Hindlimb muscle (tissue), 1 donor: ENCODE measurements around the gene SNED1. TPM values are rescaled to one million over a fixed set of nuclear protein-coding genes. Genes with fewer than 3 reads are reported as not detected.

Experiments
- DNase-seq: peaks from one replicate; pipeline ENCODE4 v3.0.0-alpha.2; 2013
- polyA plus RNA-seq: library from polyadenylated mRNA; unstranded; fragments of 120-200 nt; gene quantifications from one replicate; pipeline ENCODE4 v1.2.1, GENCODE V29; 2013; ENCODE audit not compliant: insufficient read length

Gene SNED1
- polyA plus RNA-seq, result 5.1 TPM

DNA sequence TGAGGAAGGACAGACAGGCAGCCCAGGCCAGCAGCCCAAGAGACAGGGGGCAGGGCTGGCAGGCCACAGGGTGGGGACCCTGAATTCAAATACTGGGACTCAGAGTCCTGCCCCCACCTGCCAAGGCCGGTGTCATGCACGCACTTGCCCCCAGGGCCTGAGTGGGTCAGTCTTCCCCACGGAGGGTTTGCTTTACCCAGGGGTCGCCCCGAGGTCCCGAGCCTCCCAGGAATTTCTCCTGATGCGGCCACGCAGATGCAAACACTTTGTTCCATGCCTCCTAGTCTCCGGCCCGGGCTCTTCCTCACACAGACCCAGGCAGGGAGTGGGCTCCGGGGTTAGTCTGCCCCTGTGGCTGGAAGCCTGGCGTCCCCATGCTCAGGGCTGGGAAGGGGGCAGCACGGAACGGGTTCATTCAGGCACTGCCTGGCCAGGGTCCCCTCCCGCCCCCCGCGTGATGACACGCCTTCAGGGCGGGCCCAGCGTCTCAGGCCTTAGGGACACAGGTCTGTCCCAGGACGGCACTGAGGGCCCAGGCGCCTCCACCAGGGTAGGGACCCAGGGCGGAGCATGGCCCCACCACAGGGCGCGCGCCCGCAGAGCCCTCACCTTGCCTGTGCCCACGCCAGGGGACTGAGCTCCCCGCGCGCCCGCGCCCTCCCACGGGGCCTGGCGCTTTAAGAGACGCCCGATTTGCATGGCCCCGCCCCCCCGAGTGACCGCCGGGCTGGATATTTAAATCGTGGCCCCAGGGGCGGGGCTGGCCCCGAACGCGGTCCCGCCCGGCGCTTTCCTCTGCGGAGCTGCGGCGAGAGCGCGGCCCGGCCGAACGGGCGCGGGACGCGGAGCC, at the start of gene SNED1:
Gene SNED1 (plus strand): TSS at position 763 of the 850 bp plus-strand sequence. CDS start 220 bp downstream, outside the sequence.
- DNase-seq, result peak; percentile 79

DNA sequence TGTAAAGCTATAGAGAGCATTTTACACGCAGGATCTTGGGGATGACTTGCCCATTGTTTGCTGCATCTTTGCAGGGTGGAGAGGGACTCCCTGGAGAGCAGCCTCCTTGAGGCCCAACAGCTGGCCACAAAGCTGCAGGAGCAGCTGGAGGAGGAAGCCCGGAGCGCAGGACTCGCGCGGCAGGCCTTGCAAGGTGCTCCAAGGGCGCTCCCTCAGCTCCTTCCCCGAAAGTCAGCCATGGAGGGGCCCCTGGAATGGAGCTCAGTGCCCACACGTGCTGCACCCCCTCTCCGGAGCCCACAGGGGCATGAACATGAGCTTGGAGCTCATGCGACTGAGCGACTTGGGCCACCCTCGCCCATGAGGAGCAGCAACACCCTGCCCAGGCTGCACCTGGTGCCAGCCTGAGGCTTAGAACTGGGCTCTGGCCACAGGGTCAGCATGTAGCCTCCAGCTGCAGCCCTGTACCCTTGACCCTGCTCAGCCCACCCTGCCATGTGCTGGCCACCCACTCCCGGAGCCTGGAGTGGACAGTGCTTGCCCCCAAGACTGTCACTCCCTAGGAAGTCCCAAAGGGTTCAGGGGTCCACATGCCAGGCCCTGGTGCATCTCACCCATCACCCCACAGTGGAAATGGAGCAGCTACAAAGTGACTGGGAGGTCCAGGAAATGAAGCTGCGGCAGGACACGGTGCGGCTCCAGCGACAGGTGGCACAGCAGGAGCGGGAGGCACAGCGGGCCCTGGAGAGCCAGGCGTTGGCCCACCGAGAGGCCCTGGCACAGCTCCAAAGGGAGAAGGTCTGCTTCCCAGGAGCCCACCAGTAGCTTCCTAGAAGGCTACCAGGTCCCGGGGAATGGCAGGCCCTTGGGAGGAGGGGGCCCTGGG, 49.3 kb upstream of the SNED1 start:
- DNase-seq, result no peak

DNA sequence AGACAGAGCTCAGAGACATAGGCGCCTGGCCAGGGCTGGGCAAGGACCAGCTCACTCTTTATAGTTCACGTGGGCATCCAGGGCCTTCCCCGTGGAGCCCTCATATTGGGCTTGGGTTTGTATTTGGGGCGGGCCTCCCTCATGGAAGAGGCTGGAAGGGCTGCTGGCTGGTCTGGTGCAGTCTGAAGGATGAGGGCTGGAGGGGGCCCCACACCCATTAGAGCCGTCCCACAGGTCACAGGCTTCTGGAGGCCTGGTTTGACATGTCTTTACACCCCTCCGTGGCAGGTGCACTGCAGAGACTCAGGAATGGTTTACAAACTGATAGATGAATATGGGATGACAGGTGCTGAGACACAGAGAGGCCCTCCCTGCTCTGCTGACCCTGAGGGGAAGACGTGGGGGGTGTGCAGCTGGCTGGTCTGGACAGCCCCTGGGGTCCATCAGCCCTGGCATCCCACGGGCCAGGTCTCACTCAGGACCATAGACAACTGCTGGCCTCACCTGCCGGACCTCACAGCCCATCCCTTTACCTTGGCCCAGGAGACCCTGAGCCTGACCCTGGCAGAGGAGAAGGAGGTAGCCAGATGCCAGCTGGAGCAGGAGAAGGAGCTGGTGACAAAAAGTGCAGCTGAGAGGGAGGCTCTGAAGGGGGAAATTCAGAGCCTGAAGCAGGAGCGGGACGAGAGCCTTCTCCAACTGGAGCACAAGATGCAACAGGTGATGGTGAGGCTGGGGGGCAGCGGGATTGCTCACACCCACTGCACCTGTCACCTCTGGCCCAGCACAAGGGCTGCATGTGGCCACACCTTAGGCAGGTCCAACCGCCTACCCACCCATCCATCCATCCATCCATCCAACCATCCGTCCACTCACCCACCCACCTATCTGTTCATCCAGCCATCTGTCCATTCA, 48.4 kb upstream of the SNED1 start:
- DNase-seq, result no peak

DNA sequence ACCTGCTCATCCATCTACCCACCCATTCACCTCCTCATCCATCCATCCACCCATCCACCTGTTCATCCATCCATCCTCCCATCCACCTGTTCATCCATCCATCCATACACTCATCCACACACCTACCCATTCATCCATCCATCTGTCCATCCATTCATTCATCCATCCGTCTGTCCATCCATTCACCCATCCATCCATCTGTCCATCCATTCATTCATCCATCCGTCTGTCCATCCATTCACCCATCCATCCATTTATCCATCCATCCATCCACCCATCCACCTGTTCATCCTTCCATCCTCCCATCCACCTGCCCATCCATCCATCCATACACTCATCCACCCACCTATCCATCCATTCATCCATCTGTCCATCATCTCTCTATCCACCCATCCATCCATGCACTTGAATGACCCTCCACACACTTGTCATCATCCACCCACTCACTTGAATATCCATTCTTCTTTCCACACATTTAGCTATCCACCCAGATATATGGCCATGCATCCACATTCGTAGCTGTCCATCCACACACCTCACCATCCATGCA, 47.3 kb upstream of the SNED1 start:
- no peak for DNase-seq

DNA sequence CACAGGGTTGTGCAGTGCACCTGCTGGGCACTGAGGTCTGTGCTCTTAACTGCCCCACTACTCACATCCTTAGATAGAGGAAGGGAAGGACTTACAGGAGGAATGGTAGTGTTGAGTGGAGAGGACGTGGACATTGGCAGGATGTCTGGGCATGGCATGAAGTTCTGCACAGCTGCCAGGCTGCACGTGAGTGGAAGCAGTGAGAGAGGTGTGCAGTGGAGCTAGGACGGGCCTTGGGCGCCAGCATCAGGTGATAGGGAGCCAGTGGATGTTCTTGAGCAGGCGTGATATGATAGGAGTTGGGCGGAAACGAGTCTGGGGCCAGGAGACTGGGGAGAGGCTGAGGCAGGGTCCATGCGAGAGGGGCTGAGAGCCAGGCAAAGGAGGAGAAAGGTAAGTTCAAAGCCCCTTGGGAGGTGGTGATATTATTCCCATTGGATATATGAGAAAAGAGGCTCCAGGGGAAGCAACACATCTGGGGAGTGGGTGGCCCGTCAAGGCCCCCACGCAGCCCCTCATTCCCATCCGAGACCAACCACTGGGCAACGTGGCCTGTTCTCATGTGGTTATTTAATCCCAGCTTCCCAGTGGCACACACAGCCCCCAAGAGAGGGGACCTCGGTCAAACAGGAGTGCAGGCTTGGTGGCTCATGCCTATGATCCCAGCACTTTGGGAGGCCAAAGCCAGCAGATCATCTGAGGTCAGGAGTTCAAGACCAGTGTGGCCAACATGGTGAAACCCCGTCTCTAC, 45.7 kb upstream of the SNED1 start:
- DNase-seq, result no peak

DNA sequence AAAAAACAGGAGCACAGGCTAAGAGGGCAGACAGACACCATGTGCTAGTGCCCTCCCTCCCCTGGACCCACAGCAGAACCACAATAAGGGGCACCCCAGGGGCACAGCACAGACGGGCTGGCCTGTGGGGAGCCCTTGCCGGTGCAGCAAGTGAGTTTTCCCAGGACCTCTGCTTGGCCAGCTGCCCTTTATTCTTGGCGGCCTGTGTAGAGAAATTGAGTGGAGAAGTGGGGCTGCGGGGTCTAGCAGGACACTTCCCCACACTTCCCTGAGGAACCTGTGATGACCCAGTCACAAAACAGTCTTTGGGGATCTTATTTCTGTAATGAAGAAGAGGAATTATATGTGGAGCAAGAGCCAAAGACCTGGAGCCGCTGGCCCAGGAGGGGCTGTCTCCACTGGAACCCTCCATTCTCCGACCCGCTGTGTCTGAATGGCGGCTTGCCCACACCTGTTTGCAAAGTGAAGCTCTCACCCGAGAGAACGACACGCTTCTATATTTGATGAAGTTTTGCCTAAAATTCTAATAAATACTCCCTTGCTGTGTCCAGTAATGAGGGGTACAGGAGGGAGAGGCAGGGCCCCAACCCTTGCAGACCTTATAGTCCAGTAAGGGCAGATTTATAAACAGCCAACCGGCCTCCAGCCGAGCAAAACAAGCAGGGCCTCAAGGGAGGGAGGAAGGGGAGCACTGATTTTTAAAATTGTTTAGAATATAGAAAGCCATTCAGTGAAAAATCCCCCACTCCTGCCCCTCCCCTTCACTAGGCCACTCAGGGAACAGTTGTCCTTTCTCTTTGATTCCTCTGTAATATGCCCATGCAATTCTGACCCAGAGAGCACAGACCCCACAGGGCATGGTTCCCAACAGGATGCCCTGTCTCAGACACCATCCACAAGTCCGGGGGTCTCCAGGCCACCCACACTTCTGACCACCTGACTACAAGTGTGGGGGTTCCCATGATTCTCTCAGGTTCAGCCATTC, 44.7 kb upstream of the SNED1 start:
- DNase-seq, result no peak

DNA sequence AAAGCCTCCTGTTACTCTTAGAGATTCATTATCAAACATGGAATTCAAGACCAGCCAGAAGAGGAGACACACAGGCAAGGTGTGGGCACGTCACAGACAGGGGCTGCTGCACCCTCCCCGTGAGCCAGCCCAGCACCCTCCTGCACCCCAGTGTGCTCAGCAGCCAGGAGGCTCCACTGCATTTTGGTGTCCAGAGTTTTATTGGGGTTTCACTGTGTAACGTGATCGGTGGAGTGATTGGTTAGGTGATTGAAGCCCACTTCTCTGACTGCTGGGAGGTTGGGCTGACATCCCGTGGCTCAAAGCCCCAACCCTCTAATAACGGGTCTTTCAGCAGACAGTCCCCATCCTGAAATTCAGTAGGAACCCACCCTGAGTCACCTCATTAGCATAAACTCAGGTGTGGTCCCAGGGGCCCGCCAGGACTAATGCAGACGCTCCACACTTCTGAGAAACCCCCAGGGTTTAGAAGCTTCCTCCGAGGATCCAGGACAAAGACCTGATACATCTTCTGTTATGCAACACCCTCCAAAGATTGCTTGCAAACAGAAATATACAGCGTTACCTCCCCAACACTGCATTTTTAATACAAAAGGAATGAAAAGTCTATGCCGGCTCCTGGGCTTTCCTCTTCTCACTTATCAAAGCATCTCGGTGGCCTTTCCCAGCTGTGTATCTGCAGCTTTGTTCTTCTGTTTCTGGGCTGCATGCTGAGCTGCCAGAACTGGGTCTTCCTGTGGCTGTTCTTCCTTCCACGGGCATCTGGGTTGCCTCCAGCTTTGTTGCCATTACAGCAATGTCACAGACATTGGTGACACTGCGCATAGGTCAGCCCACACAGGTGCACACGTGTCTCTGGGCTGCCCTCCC, 43.7 kb upstream of the SNED1 start:
- no peak for DNase-seq

DNA sequence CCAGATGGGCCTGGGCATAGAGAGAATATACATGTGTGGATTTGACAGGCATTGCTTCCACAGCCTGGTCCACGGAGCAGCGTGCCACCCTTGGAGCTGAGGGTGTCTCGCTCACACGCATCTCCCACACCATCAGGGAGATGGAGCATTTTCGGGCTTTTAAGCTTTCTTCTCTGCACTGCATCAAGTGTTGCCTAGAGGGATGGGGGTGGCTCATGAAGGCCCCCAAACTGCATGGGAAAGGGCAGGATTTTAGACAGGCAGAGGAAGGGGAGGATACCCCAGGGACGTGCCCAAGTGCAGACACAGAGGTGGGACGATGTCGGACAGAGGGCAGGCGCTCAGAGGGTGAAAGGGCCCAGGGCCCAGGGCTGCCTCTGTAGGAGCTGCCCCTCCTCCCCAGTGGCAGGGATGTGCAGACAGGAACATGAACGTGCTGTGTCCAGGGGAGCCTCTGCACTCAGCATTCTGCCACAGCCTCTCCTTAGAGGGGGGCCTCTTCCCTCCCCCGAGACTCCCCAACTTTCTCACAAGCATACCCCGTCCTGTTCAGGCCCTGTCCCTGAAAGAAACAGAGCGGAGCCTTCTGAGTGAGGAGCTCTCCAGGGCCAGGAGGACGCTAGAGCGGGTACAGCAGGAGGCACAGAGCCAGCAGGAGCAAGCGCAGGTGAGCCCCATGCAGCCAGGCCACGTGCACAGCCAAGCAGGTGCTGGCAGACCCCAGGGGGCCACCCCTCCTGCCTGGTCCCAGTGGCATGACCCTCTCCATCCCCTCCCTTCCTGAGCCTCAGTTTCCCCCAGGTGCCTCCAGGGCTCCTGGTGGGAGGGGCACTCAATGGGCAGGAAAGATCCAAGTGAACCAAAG, 42.9 kb upstream of the SNED1 start:
- DNase-seq, result no peak

DNA sequence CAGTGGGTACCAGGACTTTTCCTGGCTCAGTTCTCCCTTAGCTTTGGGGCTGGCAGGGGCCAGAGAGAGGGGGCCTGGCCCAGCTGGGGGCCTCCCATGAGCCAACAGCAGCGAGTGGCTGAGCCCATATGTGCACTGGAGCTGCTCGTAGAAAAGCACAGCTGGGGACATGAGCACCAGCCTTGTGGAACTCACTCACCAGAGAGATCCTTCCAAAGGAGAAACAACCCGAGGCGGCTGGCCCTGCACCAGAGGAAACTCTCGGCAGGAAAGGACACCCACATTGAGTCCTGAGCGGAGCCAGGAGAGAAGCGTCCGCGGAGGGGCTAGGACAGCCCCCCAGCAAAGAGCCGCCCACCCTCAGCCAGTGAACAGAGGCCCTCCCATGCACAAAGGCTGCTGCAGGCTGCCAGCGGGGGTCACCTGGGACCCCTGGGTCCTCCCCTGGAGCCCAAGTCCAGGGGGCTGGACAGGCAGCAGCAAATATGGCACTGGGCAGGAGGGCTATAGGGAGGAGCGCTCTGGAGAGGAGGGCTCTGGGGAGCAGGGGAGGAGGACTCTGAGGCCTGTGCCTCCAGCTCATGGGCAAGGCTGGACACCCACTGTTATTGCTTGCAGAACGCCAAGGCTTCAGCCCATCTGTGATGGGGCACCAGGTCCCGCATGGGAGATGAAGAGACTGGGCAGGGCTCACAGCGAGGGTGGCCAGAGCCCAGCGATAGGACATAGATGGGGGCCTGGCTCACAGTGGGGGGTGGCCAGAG, 42.1 kb upstream of the SNED1 start:
- DNase-seq, result no peak

DNA sequence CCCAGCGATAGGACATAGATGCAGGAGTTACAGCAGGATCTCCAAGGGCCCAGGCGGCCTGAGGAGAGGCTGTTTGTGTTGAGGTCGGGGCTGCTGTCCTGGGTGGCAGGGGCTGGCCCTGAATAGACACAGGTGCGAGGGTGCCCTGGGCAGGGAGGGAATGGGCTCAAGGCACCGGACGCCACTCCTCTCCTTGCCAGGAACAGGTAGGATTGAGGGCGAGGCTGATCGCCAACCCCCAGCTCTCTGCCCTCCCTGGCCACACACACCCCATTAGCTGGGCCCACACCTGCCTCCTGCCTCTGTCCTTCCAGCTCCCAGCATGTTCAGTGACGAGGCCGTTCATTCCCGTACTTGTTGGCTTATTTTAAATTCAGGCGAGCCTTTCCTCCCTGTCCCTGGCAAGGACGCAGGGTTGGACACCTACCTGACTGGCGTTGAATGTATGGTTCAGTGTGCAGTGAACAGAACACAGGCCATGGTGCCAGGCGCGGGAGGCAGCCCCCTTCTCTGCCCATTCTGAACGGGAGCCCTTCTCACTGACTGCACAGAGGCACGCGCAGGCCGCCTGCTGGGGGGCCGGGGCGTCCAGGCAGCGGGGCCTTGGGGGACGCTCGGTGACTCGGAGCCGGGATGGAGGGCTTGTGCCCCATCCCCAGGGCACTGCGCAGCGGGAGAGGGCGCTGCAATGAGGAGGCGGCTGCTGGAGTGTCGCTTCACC, 41.3 kb upstream of the SNED1 start:
- no peak for DNase-seq

DNA sequence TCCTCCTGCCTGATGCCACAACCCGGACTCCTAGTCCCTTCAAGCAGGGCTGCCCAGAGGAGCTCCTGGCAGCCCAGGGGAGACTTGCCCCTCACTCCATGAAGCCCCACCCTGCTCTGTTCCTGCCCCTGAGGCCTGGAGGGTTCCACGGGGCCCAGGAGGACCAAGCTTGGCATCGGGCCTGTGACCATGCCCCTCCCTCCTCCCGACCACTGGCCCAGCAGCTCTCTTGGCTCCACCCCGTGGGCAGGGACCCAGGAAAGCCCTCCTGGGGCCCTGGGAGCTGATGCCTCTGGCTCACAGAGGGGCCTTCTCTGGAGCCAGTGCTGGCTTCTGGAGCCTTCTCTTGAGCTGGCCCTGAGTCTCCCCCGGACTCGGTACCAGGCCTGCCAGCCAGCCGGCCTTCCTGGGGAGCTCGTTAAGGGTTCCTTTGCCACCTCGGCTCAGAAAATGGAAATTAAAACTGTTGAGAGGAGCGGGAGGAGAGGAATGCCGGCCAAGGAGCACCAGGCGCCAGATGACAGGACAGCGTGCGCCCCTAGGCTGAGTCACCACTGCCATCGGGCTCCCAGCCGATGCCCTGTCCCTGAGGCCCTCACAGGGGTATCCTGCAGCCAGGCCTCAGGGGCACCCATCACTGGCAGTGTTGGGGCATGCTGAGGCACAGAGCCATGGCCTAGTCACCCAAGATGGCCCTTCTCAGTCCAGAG, 40.6 kb upstream of the SNED1 start:
- no peak for DNase-seq

DNA sequence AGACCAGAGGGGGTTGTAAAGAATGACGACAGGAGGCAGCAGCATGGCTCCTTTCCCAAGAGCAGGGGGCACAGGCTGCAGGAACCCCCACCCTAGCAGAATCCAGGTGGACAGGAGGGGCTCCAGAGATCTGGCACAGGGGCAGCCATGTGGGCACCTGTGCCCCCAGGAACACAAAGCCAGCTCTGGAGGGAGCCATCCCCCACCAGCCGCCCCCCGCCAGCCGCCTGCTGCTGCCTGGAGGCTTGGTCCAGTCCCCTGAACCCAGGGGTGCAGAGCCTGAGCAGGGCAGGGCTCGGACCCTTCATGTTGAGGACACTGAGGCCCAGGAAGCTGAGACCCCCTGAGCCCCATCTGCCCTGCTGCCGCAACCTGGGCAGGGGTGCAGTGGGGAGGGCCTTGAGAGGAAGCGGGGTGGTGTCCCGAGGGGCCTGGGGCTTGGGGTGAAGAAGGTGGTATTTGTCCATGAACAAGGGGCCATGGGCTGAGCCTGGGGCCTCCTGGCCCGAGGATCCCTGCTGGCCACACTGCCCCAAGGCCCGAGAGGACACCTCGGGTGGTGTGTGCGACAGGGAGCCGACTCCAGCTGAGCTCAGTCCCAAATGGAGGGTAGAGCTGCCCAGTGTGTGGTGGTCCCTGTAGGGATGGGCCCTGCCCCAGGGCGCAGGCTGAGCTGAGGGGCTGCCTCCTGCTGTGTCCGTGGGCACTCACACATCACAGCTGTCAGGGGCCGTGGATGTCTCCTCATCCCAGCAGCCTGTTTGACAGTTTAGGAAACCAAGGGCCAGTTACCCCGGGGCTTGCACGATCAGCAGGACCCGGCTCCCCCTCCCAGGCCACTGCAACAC, 39.8 kb upstream of the SNED1 start:
- no peak for DNase-seq

DNA sequence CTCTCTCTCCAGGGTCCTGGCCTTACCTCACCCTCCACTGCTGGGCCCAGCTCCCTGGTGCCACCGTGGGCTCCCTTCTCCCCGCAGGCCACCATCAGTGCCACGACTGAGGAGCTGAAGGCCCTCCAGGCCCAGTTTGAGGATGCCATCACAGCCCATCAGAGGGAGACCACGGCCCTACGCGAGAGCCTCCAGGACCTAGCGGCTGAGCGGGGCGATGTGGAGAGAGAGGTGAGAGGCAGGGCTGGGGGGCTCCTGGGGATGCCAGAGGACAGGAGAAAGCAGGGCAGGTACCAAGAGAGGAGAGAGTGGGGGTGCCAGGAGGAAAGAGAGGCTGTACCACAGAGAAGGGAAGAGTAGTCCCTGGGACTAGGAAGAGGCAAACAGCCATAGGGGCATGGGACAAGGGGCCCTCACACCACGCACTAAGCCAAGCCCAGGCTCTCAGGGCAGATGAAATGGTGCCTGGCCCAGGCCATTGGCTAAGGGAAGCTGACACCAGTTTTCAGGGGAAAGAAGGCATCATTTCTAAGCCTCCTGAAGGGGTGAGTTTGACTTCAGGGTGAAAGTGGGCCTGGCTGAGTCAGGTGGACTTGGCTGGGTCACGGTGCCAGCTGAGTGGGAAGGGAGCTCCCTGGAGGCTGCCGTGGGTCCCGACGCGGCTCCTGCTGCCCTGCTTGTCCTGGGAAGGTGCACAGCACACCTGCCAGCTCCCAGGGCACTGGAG, 39.0 kb upstream of the SNED1 start:
- DNase-seq, result no peak

DNA sequence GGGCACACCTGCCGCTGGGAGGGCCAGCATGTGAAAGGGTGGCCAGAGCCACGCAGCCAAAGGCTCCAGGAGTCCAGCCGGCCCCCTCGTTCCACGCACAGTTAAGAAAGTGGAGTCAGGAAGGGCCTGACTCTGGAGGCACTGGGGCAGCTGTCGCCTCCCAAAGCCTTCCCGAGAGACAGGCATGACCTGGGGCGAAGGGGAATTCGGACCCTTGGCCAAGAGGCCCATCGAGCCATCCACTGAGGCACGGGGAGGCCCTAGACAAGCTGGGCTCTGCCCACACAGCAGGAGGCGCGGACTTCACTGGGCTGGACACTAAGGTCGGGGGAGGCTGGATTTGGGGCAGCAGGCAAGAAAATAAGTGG, 38.5 kb upstream of the SNED1 start:
- DNase-seq, result no peak
